Measurements from ENCODE around the gene ATP11A. TPM values are rescaled to one million over a fixed set of nuclear protein-coding genes. Genes with fewer than 3 reads are reported as not detected.

The ATP11A gene
- total and polyA plus RNA-seq, 9 of the 15 experiments (the other 6 are each of a cell fraction or from before 2014, with no cell fraction given): 0.38 to 34.2 (median 4.2) TPM

GRCh38 chr13:112844411-112844810, 154.6 kb downstream of the ATP11A start:
- no peak overlapping the region for H3K27ac ChIP-seq (ENCODE audit: extremely low read depth, low read depth, low read length)
- WGBS (ENCODE audit: insufficient coverage, low coverage, missing lambda C conversion rate): 95% methylated on average over 17 of the region's 23 CpGs
- H3K36me3 ChIP-seq (ENCODE audit: control insufficient read depth, insufficient read depth, low read length): peaks cover 22% of the 10 kb centered on the region; the same call in 2 of the 3 replicates
- FAIRE-seq (no peak), ATAC-seq (no peak), DNase-seq (ENCODE audit: extremely low read depth in 1 of 4, low spot score in 3 of 4) (no peak)
- TF ChIP-seq ZBTB33 (CRISPR knock-in tag; IDR thresholded peaks at IDR 0.05) (peak; percentile 23; the same call in 1 of the 2 replicates), CREB5 (CRISPR knock-in tag; IDR thresholded peaks at IDR 0.05) (no peak)
- H3K79me2 ChIP-seq (ENCODE audit: control insufficient read depth, insufficient read depth, low read length): no peaks in the 10 kb centered on the region
- in situ Hi-C loops (cut with MboI) (no loop called here), intact Hi-C loops (cut with micrococcal nuclease) (no loop called here)
- ChIA-PET POLR2A (no interaction called here), CTCF (ENCODE audit: low intra/inter-chr PET ratio) (no interaction called here)
- no TSS peak for BruUV-seq (replicated peaks)
- H3K4me3 ChIP-seq: no peak overlapping the region
- H3K4me2 ChIP-seq (ENCODE audit: insufficient read depth, low read length): no peak overlapping the region
- no peaks in the 10 kb centered on the region for H3K9me1 ChIP-seq (ENCODE audit: control insufficient read depth, insufficient read depth, low read length)
- H3K4me1 ChIP-seq (replicated peaks in 1 of 2; ENCODE audit: control insufficient read depth in 2 of 2, insufficient read depth in 2 of 2, low read length in 2 of 2): no peaks in the 10 kb centered on the region; a peak in 1 of 5 replicates
- H3K27me3 ChIP-seq (ENCODE audit: control insufficient read depth in 2 of 2, insufficient read depth in 2 of 2, low read length in 2 of 2): no peaks in the 10 kb centered on the region
- no peaks in the 10 kb centered on the region for H4K20me1 ChIP-seq (replicated peaks; ENCODE audit: control insufficient read depth, insufficient read depth, low read length)
- H3K9ac ChIP-seq (ENCODE audit: insufficient read depth in 1 of 2, low read depth in 2 of 2, low read length in 2 of 2): no peak overlapping the region
- H2AFZ ChIP-seq (ENCODE audit: low read depth, low read length): no peak overlapping the region
- 0 out of 2 replicates have a peak, but pooled peaks cover 2% of the 10 kb centered on the region for H3K9me3 ChIP-seq (replicated peaks; ENCODE audit: control insufficient read depth, insufficient read depth, low read depth, low read length)
